GF-D8 (cell line): Measurements from ENCODE around the gene EHD2.

Source experiments
- DNase-seq: peaks from one replicate; lab custom pipeline; 2025; lab: John Stamatoyannopoulos, UW

Gene EHD2

GRCh38 chr19:47691090-47691489 lies 22.1 kb upstream of the EHD2 start:
- DNase-seq: no peak

DNA sequence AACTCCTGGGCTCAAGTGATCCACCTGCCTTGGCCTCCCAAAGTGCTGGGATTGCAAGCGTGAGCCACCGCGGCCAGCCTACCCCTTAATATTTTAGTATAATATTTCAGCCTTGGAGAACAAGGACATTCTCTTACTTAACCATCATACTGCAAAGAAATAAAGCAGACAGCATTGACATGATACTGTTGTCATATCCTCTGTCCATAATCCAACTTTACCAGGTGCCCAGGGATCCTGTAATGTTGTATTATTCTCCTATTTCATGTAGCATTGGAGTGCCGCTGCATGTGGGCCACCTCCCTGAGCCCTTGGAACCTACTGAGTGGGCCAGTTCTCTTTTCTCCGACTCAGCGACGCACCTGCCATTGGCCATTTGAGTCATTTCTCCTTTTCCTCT lies 21.4 kb upstream of the EHD2 start:
- no peak for DNase-seq

- no peak for DNase-seq
Observed at GRCh38 chr19:47693489-47693888, 19.7 kb upstream of the EHD2 start.

DNA sequence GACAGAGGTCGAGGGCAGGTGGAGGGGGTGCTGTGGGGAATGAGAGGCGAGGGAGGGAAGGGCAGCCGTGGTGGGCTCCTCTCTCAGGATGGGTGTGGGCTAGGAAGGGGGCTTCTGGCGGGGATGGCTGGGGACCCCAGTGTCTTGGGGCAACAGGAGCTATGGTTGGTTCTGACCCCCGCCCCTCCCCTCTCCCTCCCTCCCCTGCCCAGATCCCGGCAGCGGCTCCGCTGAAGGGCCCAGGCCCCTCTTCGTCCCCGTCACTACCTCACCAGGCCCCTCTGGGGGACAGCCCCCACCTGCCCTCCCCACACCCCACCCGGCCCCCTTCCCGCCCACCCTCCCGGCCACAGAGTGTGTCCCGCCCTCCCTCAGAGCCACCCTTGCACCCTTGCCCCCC lies 19.3 kb upstream of the EHD2 start:
- no peak for DNase-seq

DNA sequence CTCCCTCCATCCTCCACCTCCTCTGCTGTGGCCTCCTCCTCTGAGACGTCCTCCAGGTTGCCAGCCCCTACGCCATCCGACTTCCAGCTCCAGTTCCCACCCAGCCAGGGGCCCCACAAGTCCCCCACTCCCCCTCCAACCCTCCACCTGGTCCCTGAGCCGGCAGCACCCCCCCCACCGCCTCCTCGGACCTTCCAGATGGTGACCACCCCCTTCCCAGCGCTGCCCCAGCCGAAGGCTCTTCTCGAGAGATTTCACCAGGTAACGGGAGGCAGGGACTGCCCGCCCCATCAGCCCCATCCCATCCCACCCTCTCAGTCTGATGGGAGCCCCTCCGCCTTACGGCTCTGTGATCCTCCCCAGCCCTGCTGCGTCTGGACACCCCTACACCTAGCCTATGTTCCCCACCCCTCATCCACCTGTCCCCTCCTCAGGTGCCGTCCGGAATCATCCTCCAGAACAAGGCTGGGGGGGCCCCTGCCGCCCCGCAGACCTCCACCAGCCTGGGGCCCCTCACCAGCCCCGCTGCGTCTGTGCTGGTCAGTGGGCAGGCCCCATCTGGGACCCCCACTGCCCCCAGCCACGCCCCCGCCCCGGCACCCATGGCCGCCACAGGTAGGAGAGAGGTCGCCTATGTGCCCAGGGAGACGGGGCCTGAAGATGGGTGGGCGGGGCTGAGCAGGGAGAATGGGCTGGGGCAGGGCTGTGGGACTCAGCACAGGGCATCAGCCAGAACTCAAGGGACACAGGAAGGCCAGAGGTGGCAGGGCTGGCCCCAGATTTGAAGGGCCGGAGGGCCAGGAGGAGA lies 18.6 kb upstream of the EHD2 start:
- DNase-seq: no peak

DNA sequence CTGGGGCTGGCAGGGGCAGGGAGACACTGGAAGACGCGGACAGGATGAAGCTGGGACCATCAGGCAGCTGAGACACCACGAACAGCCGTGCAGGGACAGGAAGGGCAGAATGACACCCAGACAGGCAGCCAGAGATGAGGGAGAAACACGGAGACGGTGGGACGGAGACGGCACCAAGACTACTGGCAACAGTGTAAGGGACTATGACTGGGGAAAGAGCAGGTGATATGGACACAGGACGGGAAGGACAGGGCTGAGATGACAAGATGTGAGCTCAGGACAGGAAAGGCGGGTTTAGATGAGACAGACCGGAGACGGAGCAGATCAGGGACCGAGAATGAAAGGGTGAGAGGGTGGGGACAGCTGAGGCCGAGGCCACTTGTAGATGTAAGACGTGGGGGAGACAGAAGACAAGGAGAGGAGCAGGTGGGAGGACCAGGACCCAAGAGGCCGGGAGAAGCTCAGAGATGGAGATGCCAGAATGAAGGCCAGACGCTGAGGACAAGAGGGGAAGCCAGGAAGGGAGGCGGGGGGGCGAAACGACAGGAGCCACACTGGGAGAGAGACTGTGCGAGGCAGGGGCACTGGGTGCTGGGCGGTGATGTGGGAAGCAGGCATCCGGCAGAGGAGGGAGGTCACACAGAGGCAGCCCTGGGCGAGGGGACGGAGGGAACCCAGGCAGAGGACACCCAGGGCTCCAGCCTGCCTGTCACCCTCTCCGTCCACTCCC lies 17.5 kb upstream of the EHD2 start:
- DNase-seq: no peak

GRCh38 chr19:47696635-47697034 lies 16.6 kb upstream of the EHD2 start:
- DNase-seq: no peak

GRCh38 chr19:47697863-47698609 lies 15.2 kb upstream of the EHD2 start:
- DNase-seq: peak; percentile 45

GRCh38 chr19:47698631-47699359 lies 14.4 kb upstream of the EHD2 start:
- DNase-seq: no peak

DNA sequence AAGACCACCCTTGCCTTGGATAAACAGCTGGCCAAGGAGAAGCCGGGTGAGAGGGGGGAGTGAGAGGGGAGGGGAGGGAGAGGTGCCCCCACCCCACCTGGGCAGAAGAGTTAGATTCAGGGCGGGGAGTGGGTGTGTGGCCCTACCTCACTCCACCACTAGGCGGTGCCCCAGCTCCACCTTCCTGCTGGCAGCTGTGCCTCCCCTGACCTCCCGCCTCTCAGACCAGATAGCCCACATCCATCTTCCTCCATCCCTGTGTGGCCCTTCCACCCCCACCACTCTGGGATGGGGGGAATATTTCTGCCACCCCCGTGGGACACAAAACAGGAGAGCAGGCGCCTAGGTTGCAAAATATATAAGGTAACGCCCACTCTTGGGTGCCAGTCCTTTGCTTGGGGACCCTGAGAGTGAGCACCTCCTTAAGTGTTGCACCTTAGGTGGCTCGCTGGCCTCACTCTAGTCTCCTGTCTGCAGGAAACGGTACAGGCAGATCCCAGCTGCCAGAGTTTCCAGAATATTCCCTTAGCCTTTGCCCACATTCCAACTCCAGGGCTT lies 13.8 kb upstream of the EHD2 start:
- DNase-seq: no peak

DNA sequence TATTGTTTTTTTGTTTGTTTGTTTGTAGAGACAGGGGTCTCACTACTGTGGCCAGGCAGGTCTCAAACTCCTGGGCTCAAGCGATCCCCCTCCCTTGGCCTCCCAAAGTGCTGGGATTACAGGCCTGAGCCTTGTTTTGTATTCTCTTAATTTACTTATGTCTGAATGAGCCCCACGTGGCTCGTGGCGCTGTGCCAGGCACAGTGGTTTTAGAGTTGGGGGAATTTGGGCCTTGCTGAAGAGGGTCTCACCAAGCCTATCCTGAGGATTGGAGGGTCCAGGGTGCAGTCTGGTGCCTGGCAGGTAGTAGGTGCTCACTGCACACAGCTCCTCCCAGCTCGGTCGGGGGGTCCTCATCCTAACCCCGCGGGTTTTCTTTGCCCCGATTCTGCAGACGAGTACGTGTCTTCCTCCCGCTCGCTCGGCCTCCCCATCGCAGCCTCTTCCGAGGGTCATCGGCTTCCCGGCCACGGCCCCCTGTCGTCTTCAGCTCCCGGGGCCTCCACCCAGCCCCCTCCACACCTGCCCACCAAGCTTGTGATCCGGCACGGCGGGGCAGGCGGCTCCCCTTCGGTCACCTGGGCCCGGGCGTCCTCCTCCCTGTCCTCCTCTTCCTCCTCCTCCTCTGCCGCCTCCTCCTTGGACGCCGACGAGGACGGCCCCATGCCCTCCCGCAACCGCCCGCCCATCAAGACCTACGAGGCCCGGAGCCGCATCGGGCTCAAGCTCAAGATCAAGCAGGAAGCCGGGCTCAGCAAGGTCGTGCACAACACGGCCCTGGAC lies 12.1 kb upstream of the EHD2 start:
- DNase-seq: no peak

GRCh38 chr19:47701717-47702552 lies 11.3 kb upstream of the EHD2 start:
- no peak for DNase-seq

DNA sequence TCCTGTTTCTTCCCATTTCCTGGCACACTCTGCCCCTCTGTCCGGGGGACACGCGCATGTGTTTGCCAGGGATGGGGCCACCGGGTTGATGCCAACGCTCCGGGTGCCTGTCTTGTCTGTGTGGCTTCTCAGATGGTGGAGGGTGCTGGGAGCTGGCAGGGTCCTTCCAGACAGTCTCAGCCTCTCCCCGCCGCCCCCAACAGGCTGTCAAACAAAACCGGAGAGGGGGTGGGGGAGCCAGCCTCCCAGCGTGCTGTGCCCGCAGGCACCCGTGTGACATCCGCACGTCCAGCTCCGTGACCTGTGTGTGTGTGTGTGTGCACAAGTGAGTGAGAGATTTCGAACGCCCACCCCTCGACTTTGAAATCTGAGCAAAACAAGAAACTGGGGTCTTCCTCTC lies 10.6 kb upstream of the EHD2 start:
- no peak for DNase-seq

DNA sequence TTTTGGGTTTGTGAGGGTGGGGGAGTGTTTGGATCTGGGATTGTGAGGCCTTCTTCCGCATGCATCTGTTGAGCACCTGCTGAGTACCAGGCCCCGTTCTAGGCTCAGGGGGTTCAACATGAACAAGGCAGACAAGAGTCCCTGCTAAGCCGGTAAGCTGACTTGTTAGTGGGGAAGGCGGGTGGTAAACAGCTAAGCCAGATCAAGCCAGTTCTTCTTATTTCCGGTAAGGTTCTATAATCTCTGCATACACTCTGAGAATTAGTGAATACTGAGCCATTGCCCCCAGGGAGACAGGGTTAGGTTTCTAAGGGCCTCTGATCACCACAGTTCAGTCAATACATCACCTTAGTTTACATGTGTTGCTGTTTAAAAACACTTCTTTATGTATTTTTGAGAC lies 9.9 kb upstream of the EHD2 start:
- no peak for DNase-seq

- no peak for DNase-seq
Observed at GRCh38 chr19:47704024-47704423, 9.2 kb upstream of the EHD2 start.

GRCh38 chr19:47704656-47705055 lies 8.6 kb upstream of the EHD2 start:
- no peak for DNase-seq

GRCh38 chr19:47707135-47707925 lies 5.9 kb upstream of the EHD2 start:
- peak; percentile 29 for DNase-seq

GRCh38 chr19:47711652-47712242 lies 1.5 kb upstream of the EHD2 start:
- no peak for DNase-seq

- no peak for DNase-seq
Observed at GRCh38 chr19:47714339-47714738, 1.1 kb downstream of the EHD2 start.
